ENCODE data around the gene COL8A1. TPM values are rescaled to one million over a fixed set of nuclear protein-coding genes. Genes with fewer than 3 reads are reported as not detected.

Gene COL8A1
- total RNA-seq, 4 donors from 2014 or later = 10.1 to 14.1 (median 11.5) TPM

DNA sequence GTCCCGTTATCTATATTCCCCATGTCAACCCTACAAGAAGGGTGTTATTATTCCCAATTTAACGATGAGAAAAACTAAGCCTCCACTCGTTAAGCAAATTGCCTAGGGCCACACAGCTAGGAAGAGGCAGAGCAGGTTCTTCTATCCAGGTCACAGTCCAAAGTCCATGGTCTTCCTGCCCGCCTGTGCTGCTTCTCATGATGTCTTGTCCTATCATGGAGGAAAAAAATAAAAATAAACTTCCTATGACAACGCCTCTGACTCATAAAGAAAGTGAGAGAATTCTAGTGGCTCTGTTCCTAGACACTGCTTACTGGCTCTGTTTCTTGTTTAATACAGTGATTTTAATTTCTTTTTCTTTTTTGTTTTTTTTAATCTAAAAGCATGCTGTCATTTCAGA lies 9.7 kb downstream of the COL8A1 start:
- TF ChIP-seq, protein P1, sequence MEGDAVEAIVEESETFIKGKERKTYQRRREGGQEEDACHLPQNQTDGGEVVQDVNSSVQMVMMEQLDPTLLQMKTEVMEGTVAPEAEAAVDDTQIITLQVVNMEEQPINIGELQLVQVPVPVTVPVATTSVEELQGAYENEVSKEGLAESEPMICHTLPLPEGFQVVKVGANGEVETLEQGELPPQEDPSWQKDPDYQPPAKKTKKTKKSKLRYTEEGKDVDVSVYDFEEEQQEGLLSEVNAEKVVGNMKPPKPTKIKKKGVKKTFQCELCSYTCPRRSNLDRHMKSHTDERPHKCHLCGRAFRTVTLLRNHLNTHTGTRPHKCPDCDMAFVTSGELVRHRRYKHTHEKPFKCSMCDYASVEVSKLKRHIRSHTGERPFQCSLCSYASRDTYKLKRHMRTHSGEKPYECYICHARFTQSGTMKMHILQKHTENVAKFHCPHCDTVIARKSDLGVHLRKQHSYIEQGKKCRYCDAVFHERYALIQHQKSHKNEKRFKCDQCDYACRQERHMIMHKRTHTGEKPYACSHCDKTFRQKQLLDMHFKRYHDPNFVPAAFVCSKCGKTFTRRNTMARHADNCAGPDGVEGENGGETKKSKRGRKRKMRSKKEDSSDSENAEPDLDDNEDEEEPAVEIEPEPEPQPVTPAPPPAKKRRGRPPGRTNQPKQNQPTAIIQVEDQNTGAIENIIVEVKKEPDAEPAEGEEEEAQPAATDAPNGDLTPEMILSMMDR (IDR thresholded peaks at IDR 0.05; ENCODE audit: low read depth) = no peak

DNA sequence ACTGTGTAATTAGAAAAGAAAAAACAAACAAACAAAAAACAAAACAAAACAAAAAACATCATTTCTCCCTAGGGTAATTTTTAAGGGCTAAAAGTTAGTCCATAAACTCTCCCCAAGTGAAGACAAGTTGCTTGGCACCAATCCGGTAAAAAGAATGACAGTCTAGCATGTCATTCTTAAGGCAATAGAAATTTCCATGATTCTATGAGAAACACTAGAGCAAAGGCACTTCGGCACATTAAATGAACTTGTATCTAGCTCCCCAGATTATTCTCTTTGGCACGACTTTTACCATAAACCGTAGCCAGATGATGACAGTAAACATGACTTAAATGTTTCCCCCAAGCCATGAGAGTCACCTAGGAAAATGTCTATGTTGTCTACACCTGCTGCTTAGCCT lies 10.1 kb downstream of the COL8A1 start:
- TF ChIP-seq, protein P1 (IDR thresholded peaks at IDR 0.05; ENCODE audit: low read depth) = no peak

DNA sequence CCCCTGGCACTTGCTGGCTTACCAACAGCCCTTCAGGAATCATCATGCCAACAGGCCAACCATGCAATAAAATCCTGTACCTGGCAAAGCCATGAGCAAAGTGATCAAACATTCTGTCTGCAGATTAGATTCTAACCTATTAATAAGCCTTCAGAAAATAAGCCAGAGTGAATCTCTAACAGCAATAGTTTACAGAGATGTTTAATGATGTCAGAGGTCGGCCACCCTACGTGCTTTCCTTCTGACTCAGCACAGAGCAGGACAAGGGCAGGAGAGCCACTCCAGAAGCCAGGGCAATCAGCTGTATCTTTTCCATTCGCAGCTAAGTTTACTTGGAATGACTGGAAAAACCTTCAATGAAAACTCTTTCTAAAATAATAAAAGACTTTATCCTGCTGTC lies 13.1 kb downstream of the COL8A1 start:
- TF ChIP-seq, protein P1 (IDR thresholded peaks at IDR 0.05; ENCODE audit: low read depth) = no peak

GRCh38 chr3:99656624-99657023 lies 18.2 kb downstream of the COL8A1 start:
- TF ChIP-seq, protein P1 (IDR thresholded peaks at IDR 0.05; ENCODE audit: low read depth) = no peak

- TF ChIP-seq, protein P1 (IDR thresholded peaks at IDR 0.05; ENCODE audit: low read depth) = no peak
Measured at GRCh38 chr3:99658274-99658673, 19.9 kb downstream of the COL8A1 start.

GRCh38 chr3:99659032-99659431 lies 20.6 kb downstream of the COL8A1 start:
- TF ChIP-seq, protein P1 (IDR thresholded peaks at IDR 0.05; ENCODE audit: low read depth) = no peak

- TF ChIP-seq, protein P1 (IDR thresholded peaks at IDR 0.05; ENCODE audit: low read depth) = no peak
Measured at GRCh38 chr3:99659951-99660350, 21.6 kb downstream of the COL8A1 start.

Data from subcutaneous adipose tissue (tissue), 4 donors.